B cell (primary cell): Measurements from ENCODE around the gene GNA12. TPM values are rescaled to one million over a fixed set of nuclear protein-coding genes. Genes with fewer than 3 reads are reported as not detected.

ENCODE experiments used
- ATAC-seq: fragments of 200-7000 bp; cut with Tn5 transposase; one replicate; pipeline ENCODE4 v1.10.0; 2021; ENCODE audit warnings: low read depth, mild to moderate bottlenecking, moderate number of reproducible peaks, moderate library complexity
- CTCF ChIA-PET: fragments of 350-600 bp; sonication (Branson Sonifier 250); formaldehyde crosslinking; loops from one replicate; lab custom pipeline; 2021; ENCODE audit warnings: antibody characterized with exemption, inconsistent platforms; lab: Charles Lee
- POLR2A ChIA-PET: fragments of 350-600 bp; sonication (Branson Sonifier 250); formaldehyde crosslinking; loops from one replicate; lab custom pipeline; 2021; ENCODE audit warnings: antibody characterized with exemption; lab: Charles Lee
- DNase-seq: peaks from one replicate; pipeline ENCODE4 v3.0.0; 2013
- H2AFZ ChIP-seq: 2 replicates; pipeline ENCODE4 v1.6.1; 2012; ENCODE audit warnings: mild to moderate bottlenecking, low read depth, low read length; ENCODE audit not compliant: insufficient read depth, poor library complexity, severe bottlenecking
- H3K27ac ChIP-seq, 2 donors: 1 replicate in 1 of 2; 2 replicates in 1 of 2; pipeline ENCODE4 v1.5.1; 2012 to 2013; ENCODE audit warnings: low read length in 2 of 2, mild to moderate bottlenecking in 2 of 2, moderate library complexity in 1 of 2
- H3K27me3 ChIP-seq, 4 experiments: fragments of 200-600 bp in 1 of 4; sonication (generic) in 1 of 4; replicated peaks in 1 of 4; 1 replicate in 2 of 4; 2 replicates in 2 of 4; pipeline versions ENCODE4 v1.6.1 to v1.7.0; 2013 to 2016; ENCODE audit warnings: low read length in 3 of 4, mild to moderate bottlenecking in 2 of 4, mixed read lengths in 1 of 4, moderate library complexity in 1 of 4; ENCODE audit not compliant: insufficient read depth in 4 of 4, control insufficient read depth in 3 of 4; ENCODE audit errors: control extremely low read depth in 1 of 4
- H3K36me3 ChIP-seq, 2 experiments: replicated peaks in 1 of 2; 1 replicate in 1 of 2; 2 replicates in 1 of 2; pipeline versions ENCODE4 v1.6.1 to v1.7.1; 2013; ENCODE audit warnings: low read length in 1 of 2; ENCODE audit not compliant: insufficient read depth in 2 of 2, control insufficient read depth in 1 of 2; ENCODE audit errors: control extremely low read depth in 1 of 2, extremely low read depth in 1 of 2
- H3K4me1 ChIP-seq, 2 donors: fragments of 200-600 bp in 1 of 2; sonication (generic) in 1 of 2; 1 replicate in 1 of 2; 2 replicates in 1 of 2; pipeline versions ENCODE4 v1.5.1 to v1.6.1; 2013 to 2017; ENCODE audit warnings: low read length in 2 of 2; ENCODE audit not compliant: control insufficient read depth in 2 of 2, insufficient read depth in 2 of 2
- H3K4me2 ChIP-seq: replicated peaks from 2 replicates; pipeline ENCODE3; 2012; ENCODE audit warnings: mild to moderate bottlenecking, low read depth, low read length; ENCODE audit not compliant: poor library complexity, severe bottlenecking
- H3K4me3 ChIP-seq, 5 experiments: fragments of 200-600 bp in 1 of 5; sonication (generic) in 1 of 5; 1 replicate in 3 of 5; 2 replicates in 2 of 5; pipeline versions ENCODE4 v1.5.1 to v1.7.0; 2011 to 2016; ENCODE audit warnings: low read length in 4 of 5, mild to moderate bottlenecking in 4 of 5, low read depth in 2 of 5, control low read depth in 1 of 5, moderate library complexity in 1 of 5; ENCODE audit not compliant: insufficient read depth in 1 of 5; ENCODE audit errors: control extremely low read depth in 1 of 5, extremely low read depth in 1 of 5
- H3K79me2 ChIP-seq: fragments of 200-600 bp; sonication (generic); one replicate; pipeline ENCODE4 v1.6.0; 2016; ENCODE audit warnings: low read length; ENCODE audit not compliant: control insufficient read depth, insufficient read depth
- H3K9ac ChIP-seq: fragments of 200-600 bp; sonication (generic); 2 replicates; pipeline ENCODE4 v1.6.1; 2017; ENCODE audit warnings: mild to moderate bottlenecking, low read length, moderate library complexity
- H3K9me3 ChIP-seq, 3 donors: one replicate each; pipeline versions ENCODE4 v1.6.1 to v1.7.1; 2013; ENCODE audit warnings: low read length in 2 of 3; ENCODE audit not compliant: control insufficient read depth in 2 of 3, insufficient read depth in 1 of 3; ENCODE audit errors: control extremely low read depth in 1 of 3
- H4K20me1 ChIP-seq: 2 replicates; pipeline ENCODE4 v1.6.0; 2012; ENCODE audit warnings: mild to moderate bottlenecking, low read length; ENCODE audit not compliant: insufficient read depth, control insufficient read depth, poor library complexity, severe bottlenecking
- H3K27ac Mint-ChIP-seq: one replicate; pipeline ENCODE4 v1.8.0; 2021; ENCODE audit warnings: mixed read lengths
- H3K27me3 Mint-ChIP-seq: one replicate; pipeline ENCODE4 v1.8.0; 2021; ENCODE audit warnings: mixed read lengths
- H3K4me1 Mint-ChIP-seq: one replicate; pipeline ENCODE4 v1.8.0; 2021; ENCODE audit warnings: mixed read lengths
- H3K4me3 Mint-ChIP-seq: one replicate; pipeline ENCODE4 v1.8.0; 2021; ENCODE audit warnings: mixed read lengths
- H3K9me3 Mint-ChIP-seq: one replicate; pipeline ENCODE4 v1.8.0; 2022; ENCODE audit warnings: mixed read lengths; ENCODE audit not compliant: insufficient read depth
- CTCF ChIP-seq: fragments of 200-600 bp; IDR thresholded peaks from one replicate; pipeline ENCODE4 v1.8.0; 2022; ENCODE audit warnings: antibody characterized with exemption, mild to moderate bottlenecking
- EZH2 ChIP-seq: IDR thresholded peaks from 2 replicates; pipeline ENCODE4 v1.6.1; 2012; ENCODE audit warnings: borderline replicate concordance, low read depth, mild to moderate bottlenecking, moderate library complexity, low read length; ENCODE audit not compliant: insufficient read depth, poor library complexity, severe bottlenecking
- WGBS: methylation state at CpG from one replicate; pipeline ENCODE4 v1.1.5; 2013; ENCODE audit warnings: missing lambda C conversion rate; ENCODE audit not compliant: insufficient coverage; 5-methylcytosine and 5-hydroxymethylcytosine counted together
- intact Hi-C: fragments of 100-400 bp; cut with micrococcal nuclease; formaldehyde crosslinking; loops from one replicate; pipeline ENCODE4 v1.10.0; 2022
- polyA plus RNA-seq: library from polyadenylated mRNA; depleted of rRNA; stranded (reverse); fragments of >200 nt; gene quantifications from 2 replicates; pipeline ENCODE4 v1.2.3, GENCODE V29; 2012
- total RNA-seq, 2 donors: library from RNA; stranded (reverse); fragments of 120-200 nt in 1 of 2; gene quantifications; 1 replicate in 1 of 2; 2 replicates in 1 of 2; pipeline versions ENCODE4 v1.2.3 to v1.2.4, GENCODE V29; 2013 to 2022

GNA12 gene
- total and polyA plus RNA-seq, 2 donors (not counting 1 experiment from before 2014, with no cell fraction given) = 34.6 to 110 TPM

- Mint-ChIP-seq H3K4me3 (peak overlapping the region; percentile 92), H3K9me3 (no peaks in the 10 kb centered on the region), H3K4me1 (peaks cover 60% of the 10 kb centered on the region), H3K27ac (peak overlapping the region; percentile 97), H3K27me3 (no peaks in the 10 kb centered on the region)
- Histone ChIP-seq H3K27ac (peak overlapping the region; percentile 93 to 95), H3K36me3 (peaks cover 0 to 12% of the 10 kb centered on the region in 2 experiments), H4K20me1 (no peaks in the 10 kb centered on the region), H2AFZ (no peak overlapping the region), H3K4me1 (peaks cover 43 to 58% of the 10 kb centered on the region in 2 donors), H3K27me3 (no peaks in the 10 kb centered on the region), H3K79me2 (peaks cover 3% of the 10 kb centered on the region), H3K4me2 (peak overlapping the region; percentile 85), H3K4me3 (peak overlapping the region in 4 of 5 experiments; percentile 25 to 77 (median 54)), H3K9me3 (peaks cover 0 to 9% (median 0%) of the 10 kb centered on the region in 3 donors), H3K9ac (peak overlapping the region; percentile 70)
- peak; percentile 66 for DNase-seq
- TF ChIP-seq CTCF (no peak), EZH2 (no peak)
- ATAC-seq = peak; percentile 20
- CTCF ChIA-PET = interaction anchor here (0.6 to 7.2 kb wide), 29 partner anchors 10 to 362 kb away, joined by 3 to 128 read pairs (median 8); partner anchors contain the start of genes AMZ1 and TTYH3
- POLR2A ChIA-PET = interaction anchor here (0.5 to 2.9 kb wide), 14 partner anchors 8 to 1142 kb away, joined by 3 to 24 read pairs (median 4); no protein-coding TSS in a partner anchor
- intact Hi-C loops = loop anchor here (1.0 to 5.0 kb wide), 8 partner anchors 8 to 267 kb away; no protein-coding TSS in a partner anchor
- 54% methylated on average over 4 of the region's 4 CpGs for WGBS
Observed at GRCh38 chr7:2710901-2711551, 133.1 kb downstream of the GNA12 start.

- H3K27me3 Mint-ChIP-seq = no peaks in the 10 kb centered on the region
Observed at GRCh38 chr7:2710286-2710655, 133.8 kb downstream of the GNA12 start.

More at GRCh38 chr7:2710286-2710655, 133.8 kb downstream of the GNA12 start:
- H3K9me3 ChIP-seq = peaks cover 0 to 9% (median 0%) of the 10 kb centered on the region in 3 donors
- H3K27ac ChIP-seq = peak overlapping the region; percentile 93 to 95
- peaks cover 0 to 12% of the 10 kb centered on the region in 2 experiments for H3K36me3 ChIP-seq
- H3K79me2 ChIP-seq = peaks cover 3% of the 10 kb centered on the region
- 28% methylated on average over 7 of the region's 11 CpGs for WGBS
- CTCF ChIA-PET = interaction anchor here (0.6 to 7.2 kb wide), 49 partner anchors 8 to 445 kb away, joined by 3 to 128 read pairs (median 4); partner anchors contain the start of genes AMZ1, BRAT1 and TTYH3
- Mint-ChIP-seq H3K4me3 (peak overlapping the region; percentile 92), H3K9me3 (no peaks in the 10 kb centered on the region), H3K4me1 (peaks cover 53% of the 10 kb centered on the region), H3K27ac (peak overlapping the region; percentile 97)
- POLR2A ChIA-PET = interaction anchor here (0.6 to 2.9 kb wide), 17 partner anchors 9 to 1141 kb away, joined by 3 to 24 read pairs (median 5); no protein-coding TSS in a partner anchor
- ATAC-seq = peak; percentile 77
- H3K4me2 ChIP-seq = peak overlapping the region; percentile 85
- H2AFZ ChIP-seq = peak overlapping the region; percentile 56
- peaks cover 36 to 51% of the 10 kb centered on the region in 2 donors for H3K4me1 ChIP-seq
- DNase-seq = peak; percentile 89
- intact Hi-C loops = loop anchor here (1.0 to 5.0 kb wide), 8 partner anchors 9 to 268 kb away; no protein-coding TSS in a partner anchor
- no peaks in the 10 kb centered on the region for H3K27me3 ChIP-seq
- peak overlapping the region in 4 of 5 experiments; percentile 44 to 77 (median 60) for H3K4me3 ChIP-seq
- peak overlapping the region; percentile 70 for H3K9ac ChIP-seq
- no peaks in the 10 kb centered on the region for H4K20me1 ChIP-seq
- TF ChIP-seq CTCF (no peak), EZH2 (no peak)
